Erythroblast (primary cell): Measurements from ENCODE around the gene ADCY1.

Experiments
- GATA1 ChIP-seq: IDR thresholded peaks from 2 replicates; pipeline ENCODE4 v1.6.1; 2011; ENCODE audit warnings: low read depth, mild to moderate bottlenecking, control low read depth, low read length, moderate library complexity
- POLR2A ChIP-seq: IDR thresholded peaks from 2 replicates; pipeline ENCODE4 v1.6.1; 2011; ENCODE audit warnings: mild to moderate bottlenecking, low read length

DNA sequence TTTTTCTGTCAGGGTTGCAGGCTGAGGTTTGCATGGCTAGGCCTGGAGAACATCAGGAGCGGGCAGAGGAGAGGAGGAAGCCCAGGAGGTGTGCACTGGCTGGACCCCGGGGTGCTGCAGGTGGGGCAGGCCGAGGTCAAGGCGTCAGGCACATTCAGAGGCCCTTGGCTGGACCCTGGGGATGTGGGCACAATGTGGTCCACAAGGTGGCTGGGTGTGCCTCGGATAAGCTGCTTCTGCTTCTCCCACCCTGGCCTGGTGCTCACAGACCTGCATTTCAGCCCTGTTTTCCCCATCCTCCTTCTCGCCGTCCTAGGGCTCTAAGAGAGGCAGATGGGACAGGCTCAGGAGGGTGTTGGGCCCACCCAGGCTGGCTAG lies 108.2 kb downstream of the ADCY1 start:
- no peak for TF ChIP-seq POLR2A
- no peak for TF ChIP-seq GATA1
